A673 (cell line): Measurements from ENCODE around the gene PIGB. TPM values are rescaled to one million over a fixed set of nuclear protein-coding genes. Genes with fewer than 3 reads are reported as not detected.
A peak's percentile ranks its signal among the peaks of the same experiment; 100 is the strongest.

Experiments used
- BruUV-seq: library from RNA; stranded (reverse); fragments of 400-500 nt; replicated peaks from 2 replicates; lab custom pipeline; 2021; lab: Mats Ljungman, UMichigan
- CTCF ChIA-PET: fragments of 300-600 bp; sonication (Branson Sonifier 250); formaldehyde crosslinking; loops from one replicate; lab custom pipeline; 2022; ENCODE audit warnings: antibody characterized with exemption; lab: Charles Lee
- POLR2A ChIA-PET: fragments of 300-600 bp; sonication (Branson Sonifier 250); formaldehyde crosslinking; loops from one replicate; lab custom pipeline; 2022; ENCODE audit warnings: antibody characterized with exemption; ENCODE audit not compliant: low non-redundant PET; lab: Charles Lee
- DNase-seq: peaks from one replicate; pipeline ENCODE4 v3.0.0-alpha.2; 2015; ENCODE audit warnings: low spot score
- H3K27ac ChIP-seq: fragments of 200-600 bp; sonication (generic); 2 replicates; pipeline ENCODE4 v1.5.1; 2016; ENCODE audit warnings: mixed run types, low read depth, mild to moderate bottlenecking, mixed read lengths, antibody characterized with exemption, low read length; ENCODE audit not compliant: poor library complexity, severe bottlenecking
- H3K27me3 ChIP-seq: fragments of 200-600 bp; sonication (generic); replicated peaks from 2 replicates; pipeline ENCODE4 v1.6.1; 2017; ENCODE audit warnings: mixed run types, low read depth, mild to moderate bottlenecking, mixed read lengths, antibody characterized with exemption, low read length; ENCODE audit not compliant: insufficient read depth, poor library complexity
- H3K36me3 ChIP-seq: fragments of 200-600 bp; sonication (generic); 2 replicates; pipeline ENCODE4 v1.6.1; 2016; ENCODE audit warnings: mixed run types, mild to moderate bottlenecking, mixed read lengths, antibody characterized with exemption, low read length; ENCODE audit not compliant: insufficient read depth, poor library complexity, severe bottlenecking
- H3K4me1 ChIP-seq: fragments of 200-600 bp; sonication (generic); 2 replicates; pipeline ENCODE4 v1.6.1; 2017; ENCODE audit warnings: mixed run types, mild to moderate bottlenecking, mixed read lengths, antibody characterized with exemption, low read length; ENCODE audit not compliant: insufficient read depth, poor library complexity, severe bottlenecking
- H3K4me3 ChIP-seq: fragments of 200-600 bp; sonication (generic); 2 replicates; pipeline ENCODE4 v1.5.1; 2016; ENCODE audit warnings: low read depth, mixed run types, mild to moderate bottlenecking, mixed read lengths, low read length; ENCODE audit not compliant: poor library complexity, severe bottlenecking
- H3K9me3 ChIP-seq: fragments of 200-600 bp; sonication (generic); 2 replicates; pipeline ENCODE4 v1.6.1; 2016; ENCODE audit warnings: mixed run types, low read depth, mild to moderate bottlenecking, mixed read lengths, antibody characterized with exemption, low read length; ENCODE audit not compliant: poor library complexity, severe bottlenecking
- CTCF ChIP-seq: fragments of 300-800, 200-600 bp; sonication (generic); conservative IDR thresholded peaks from 2 replicates; pipeline ENCODE4 v1.5.1; 2017; ENCODE audit warnings: low read depth, mild to moderate bottlenecking, antibody characterized with exemption, low read length, moderate library complexity, mixed read lengths
- EZH2 ChIP-seq: fragments of 200-600 bp; sonication (generic); IDR thresholded peaks from 2 replicates; pipeline ENCODE4 v1.6.1; 2017; ENCODE audit warnings: borderline replicate concordance, low read depth, mild to moderate bottlenecking, mixed read lengths, antibody characterized with exemption, low read length; ENCODE audit not compliant: poor library complexity, severe bottlenecking
- intact Hi-C: fragments of 100-400 bp; cut with micrococcal nuclease; formaldehyde crosslinking; loops from one replicate; pipeline ENCODE4 v1.10.0; 2022; ENCODE audit not compliant: unreplicated experiment
- total RNA-seq: library from RNA; stranded (reverse); gene quantifications from 2 replicates; pipeline ENCODE4 v1.2.3, GENCODE V29; 2021

Gene PIGB
- total RNA-seq, 1 experiment from 2014 or later = 8.3 TPM

DNA sequence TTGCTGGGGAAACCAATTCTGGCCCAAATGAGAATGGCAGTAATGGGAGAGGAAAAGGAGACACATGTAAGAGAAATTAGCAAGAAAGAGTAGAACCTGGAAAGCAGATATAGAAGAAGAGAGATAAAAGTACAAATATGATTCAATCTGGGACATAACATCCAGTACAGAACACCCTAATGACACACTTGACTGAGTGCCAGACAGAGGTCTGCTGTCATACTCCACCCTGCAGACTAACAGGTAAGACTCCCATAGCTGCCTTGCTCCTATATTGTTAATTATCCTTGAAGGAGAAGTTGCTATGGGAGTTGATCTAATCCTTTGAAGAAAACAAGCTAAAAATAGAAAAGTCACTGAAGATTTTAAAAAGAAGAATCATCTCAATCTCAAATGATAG lies 68.0 kb downstream of the PIGB start:
- Histone ChIP-seq H3K9me3 (no peaks in the 10 kb centered on the region), H3K27ac (no peak overlapping the region), H3K4me3 (no peak overlapping the region), H3K4me1 (no peaks in the 10 kb centered on the region), H3K36me3 (no peaks in the 10 kb centered on the region), H3K27me3 (no peaks in the 10 kb centered on the region)
- no peak for DNase-seq
- TF ChIP-seq CTCF (no peak), EZH2 (no peak)
- no TSS peak for BruUV-seq
- ChIA-PET CTCF (no interaction called here), POLR2A (no interaction called here)
- intact Hi-C loops = no loop called here

- no peak overlapping the region for H3K27ac ChIP-seq
- BruUV-seq = no TSS peak
- CTCF ChIA-PET = no interaction called here
Measured at GRCh38 chr15:55389264-55389607, 70.2 kb downstream of the PIGB start.

GRCh38 chr15:55394694-55395093 lies 75.7 kb downstream of the PIGB start:
- H3K27me3 ChIP-seq = no peaks in the 10 kb centered on the region
- H3K4me3 ChIP-seq = no peak overlapping the region
- peak; percentile 3 for DNase-seq
- intact Hi-C loops = no loop called here
- ChIA-PET CTCF (no interaction called here), POLR2A (no interaction called here)
- TF ChIP-seq EZH2 (no peak), CTCF (no peak)
- no TSS peak for BruUV-seq
- H3K4me1 ChIP-seq = no peaks in the 10 kb centered on the region
- H3K36me3 ChIP-seq = no peaks in the 10 kb centered on the region
- H3K9me3 ChIP-seq = no peaks in the 10 kb centered on the region
- no peak overlapping the region for H3K27ac ChIP-seq

More at GRCh38 chr15:55389264-55389607, 70.2 kb downstream of the PIGB start:
- no peaks in the 10 kb centered on the region for H3K4me1 ChIP-seq
- TF ChIP-seq CTCF (no peak), EZH2 (no peak)
- no peak overlapping the region for H3K4me3 ChIP-seq
- no peaks in the 10 kb centered on the region for H3K9me3 ChIP-seq
- intact Hi-C loops = no loop called here
- POLR2A ChIA-PET = no interaction called here
- DNase-seq = no peak
- H3K36me3 ChIP-seq = no peaks in the 10 kb centered on the region
- H3K27me3 ChIP-seq = no peaks in the 10 kb centered on the region
